GM18907 (cell line): Measurements from ENCODE around the gene CNNM2.

Experiments used
- ATAC-seq: cut with Tn5 transposase; IDR thresholded peaks from one replicate; pipeline ENCODE4 v1.9.1; 2021; ENCODE audit warnings: mild to moderate bottlenecking, moderate library complexity; ENCODE audit not compliant: unreplicated experiment

The CNNM2 gene

DNA sequence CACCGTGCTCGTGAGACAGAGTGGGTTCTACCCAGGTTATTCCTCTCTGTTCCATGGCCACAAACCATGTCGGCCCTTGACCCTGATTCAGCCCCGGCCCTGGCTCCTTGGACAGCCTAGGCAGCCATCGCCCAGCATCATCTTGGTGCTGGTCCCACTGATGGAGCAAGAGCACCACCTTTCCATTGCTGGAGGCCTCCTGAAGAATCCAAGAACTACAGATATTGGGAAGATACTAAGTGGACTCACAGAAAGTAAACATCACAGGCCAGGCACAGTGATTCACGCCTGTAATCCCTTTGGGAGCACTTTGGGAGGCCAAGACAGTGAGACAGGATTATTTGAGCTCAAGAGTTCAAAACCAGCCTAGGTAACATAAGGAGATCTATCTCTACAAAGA lies 149.9 kb downstream of the CNNM2 start:
- no peak for ATAC-seq

DNA sequence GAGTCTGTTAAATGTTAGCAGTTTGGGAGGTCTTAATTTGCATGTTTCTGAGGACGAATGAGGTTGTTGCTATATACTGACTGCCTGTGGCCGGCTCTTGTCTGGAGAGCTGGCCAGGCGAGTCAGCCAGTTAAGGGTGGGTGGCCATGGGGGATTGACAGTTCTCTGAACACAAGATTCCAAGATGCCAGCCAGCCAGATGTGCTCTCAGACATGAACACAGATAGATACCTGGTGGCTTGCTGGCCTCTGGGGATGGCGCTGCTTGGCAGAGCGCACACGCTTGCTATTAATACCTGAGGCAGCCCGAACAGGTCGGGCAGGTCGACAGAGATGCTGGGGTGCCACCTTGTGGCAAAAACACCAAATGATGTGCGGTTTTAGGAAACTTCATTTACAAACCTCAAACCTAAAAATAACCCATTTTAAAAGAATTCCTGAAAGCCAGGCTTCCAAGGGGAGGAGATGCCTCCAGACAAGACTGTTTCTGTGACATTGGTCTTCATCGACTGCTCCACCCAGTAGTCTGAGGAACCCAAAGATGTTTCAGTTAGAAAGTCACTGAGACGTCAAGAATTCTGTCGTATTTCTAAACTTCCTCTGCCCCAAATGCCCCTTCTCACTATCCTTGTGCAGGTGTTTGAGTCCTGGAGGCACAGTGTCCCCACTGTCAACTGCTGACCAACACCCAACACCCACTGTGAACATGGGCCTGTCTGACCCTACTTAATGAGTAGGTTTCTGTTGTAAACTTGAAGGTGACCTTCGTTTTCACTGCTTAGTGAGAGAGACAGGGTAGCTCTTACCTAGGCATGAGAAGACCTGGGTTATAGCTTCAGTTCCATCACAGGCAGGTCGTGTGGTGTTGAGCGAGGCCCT lies 151.6 kb downstream of the CNNM2 start:
- ATAC-seq, result peak; percentile 65

DNA sequence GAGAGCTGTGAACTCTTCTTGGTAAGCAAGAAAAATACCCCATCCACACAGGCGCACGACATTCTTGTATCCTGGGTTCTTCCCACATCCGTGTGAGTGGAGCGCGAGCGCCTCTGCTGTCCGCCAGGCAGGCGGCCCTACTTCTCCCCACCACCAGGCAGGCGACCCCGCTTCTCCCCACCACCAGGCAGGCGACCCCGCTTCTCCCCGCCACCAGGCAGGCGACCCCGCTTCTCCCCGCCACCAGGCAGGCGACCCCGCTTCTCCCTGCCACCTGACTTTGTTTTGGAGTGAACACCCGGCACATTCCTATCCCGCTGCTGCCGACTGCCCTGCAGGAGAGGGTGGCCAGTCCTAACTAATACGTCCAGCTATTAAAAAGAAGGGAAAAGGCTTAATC lies 154.2 kb downstream of the CNNM2 start:
- ATAC-seq, result no peak

DNA sequence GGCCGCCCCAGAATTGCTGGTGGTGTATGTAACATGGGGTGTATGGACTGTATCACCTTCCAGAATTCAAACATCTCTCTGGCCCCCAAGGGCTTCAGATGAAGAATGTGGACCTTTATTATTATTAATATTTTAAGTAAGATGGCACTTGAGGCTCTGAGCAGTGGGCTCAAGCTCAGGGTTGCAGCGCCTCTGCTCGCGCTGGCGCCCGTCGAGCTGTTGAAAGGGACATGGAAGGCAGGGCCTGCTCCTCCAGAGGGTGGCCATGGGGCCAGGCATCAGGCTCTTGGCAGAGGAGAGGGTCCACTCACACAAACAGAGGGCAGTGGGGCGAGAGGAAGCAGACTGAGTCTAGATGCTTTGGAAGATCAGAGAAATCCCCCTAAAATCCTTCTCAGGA lies 154.8 kb downstream of the CNNM2 start:
- ATAC-seq, result no peak

DNA sequence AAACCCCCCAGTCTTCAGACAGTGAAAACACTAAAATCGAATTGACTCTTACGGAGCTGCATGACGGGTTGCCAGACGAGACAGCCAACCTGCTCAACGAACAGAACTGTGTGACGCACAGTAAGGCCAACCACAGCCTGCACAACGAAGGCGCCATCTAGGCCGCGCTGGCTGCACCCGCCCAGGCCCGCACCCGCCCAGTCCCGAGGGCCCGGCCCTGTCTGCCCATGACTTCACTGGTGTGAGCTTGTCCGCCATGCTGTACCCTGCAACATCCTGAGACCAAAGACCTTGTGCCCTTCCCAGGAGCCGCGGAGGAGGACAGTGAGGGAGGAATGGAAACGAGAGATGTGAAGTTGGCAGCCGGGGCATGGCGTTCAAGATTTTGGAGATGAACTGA lies 158.9 kb downstream of the CNNM2 start:
- no peak for ATAC-seq

- ATAC-seq, result no peak
Observed at GRCh38 chr10:103077491-103078308, 159.6 kb downstream of the CNNM2 start.

- ATAC-seq, result no peak
Observed at GRCh38 chr10:103078309-103078615, 160.2 kb downstream of the CNNM2 start.

DNA sequence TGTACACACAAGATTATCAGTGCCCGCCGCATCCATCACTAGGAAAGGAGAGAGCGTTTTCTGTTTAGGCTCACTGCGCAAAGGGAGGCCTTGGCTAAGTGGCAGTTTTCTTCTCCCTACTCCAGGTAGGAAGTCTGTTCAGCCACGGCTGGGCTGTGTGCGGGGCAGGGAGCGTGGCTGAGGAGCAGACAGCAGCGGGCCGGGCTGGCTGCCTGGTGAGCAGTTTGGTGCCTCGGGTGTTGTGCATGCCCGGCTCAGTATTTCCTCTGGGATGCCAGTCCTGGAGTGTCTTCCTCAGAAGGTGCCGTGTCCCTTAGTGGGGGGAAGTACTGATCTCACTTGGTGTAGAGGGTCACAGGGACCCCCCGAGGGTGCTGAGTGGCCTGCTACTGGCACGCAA lies 160.6 kb downstream of the CNNM2 start:
- no peak for ATAC-seq

GRCh38 chr10:103079100-103079499 lies 161.0 kb downstream of the CNNM2 start:
- no peak for ATAC-seq

GRCh38 chr10:103079946-103080345 lies 161.9 kb downstream of the CNNM2 start:
- no peak for ATAC-seq

DNA sequence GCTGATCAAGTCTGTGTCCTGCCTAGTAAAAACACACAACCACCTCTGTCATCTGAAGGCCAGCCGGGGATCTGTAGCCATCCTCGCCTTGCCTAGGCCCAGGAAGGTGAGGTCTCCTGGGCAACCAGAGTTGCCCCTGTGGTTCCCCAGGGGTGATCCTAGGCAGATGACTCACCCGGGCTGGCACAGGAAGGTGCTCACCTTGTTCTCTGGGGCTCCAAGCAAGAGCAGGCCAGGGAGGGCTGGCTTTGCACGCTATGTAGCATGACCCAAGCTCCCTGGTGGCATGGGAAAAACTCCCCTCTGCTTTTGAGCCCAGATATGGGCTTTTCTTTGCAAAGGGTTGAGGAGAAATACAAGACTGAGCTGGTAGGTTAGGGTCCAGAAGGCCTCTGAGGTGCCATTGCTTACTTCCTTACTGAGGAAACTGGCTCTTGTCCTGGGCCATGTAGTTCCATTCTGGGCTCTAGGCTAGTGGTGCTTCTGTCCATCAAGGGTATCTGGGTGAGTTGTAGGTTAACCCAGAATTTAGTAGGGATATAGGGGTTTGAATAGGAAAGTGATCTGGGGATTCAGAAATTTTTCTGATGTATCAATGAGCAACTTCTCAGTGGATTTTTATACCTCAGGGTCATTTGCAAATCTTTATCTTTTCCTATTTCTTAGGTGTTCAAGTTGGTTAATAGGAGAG lies 162.9 kb downstream of the CNNM2 start:
- ATAC-seq, result no peak

DNA sequence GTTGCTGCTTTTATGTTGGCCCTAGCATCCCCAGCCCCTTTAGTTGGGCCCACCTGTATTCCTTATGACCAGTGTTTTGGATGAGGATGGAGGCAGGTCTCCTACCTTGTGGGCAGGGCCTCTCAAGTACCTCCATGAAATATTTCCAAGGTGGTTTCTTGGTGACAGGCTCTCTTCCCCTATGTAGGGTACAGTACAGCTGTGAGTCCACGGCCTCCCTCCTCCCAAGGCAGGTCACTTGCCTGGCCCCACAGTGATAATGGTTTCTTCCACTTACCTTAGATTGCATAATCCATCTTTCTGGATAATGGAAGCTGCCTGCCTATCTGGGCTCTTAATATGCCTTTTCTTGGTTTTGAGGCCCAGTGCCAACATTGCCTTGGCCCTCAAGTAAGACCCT lies 164.6 kb downstream of the CNNM2 start:
- ATAC-seq, result no peak

DNA sequence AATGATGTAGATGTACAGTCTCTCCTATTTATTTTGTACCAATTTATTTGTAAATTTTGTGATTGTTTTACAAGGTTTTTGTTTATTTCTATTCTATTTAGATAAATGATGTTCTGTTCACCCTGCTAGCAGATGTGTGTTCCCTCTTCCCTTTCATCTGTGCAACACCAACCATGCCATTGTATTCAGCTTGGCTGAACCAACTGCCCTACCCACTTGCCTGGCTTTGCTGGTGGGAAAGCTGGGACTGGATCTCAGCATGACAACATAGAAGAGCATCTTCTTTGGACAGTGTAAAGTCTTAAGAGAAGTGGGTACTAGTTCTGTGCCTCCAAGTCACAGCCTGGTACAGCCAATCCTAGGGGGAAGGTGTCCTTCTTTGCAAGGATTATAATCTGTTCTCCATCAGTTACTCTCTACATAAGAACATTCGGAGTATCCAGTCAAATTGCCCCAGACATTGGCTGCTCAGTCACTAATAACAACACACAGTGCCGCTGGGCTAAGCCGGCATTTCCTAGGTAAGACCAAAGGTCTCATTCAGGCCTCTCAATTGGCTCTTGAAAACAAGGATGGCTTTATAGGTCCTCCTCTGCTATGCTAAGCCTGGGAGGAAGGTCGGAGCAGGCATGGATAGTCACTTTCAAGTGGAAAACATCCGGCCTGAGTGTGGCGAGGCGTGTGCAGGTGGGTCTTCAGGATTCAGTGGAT lies 165.3 kb downstream of the CNNM2 start:
- ATAC-seq, result no peak

DNA sequence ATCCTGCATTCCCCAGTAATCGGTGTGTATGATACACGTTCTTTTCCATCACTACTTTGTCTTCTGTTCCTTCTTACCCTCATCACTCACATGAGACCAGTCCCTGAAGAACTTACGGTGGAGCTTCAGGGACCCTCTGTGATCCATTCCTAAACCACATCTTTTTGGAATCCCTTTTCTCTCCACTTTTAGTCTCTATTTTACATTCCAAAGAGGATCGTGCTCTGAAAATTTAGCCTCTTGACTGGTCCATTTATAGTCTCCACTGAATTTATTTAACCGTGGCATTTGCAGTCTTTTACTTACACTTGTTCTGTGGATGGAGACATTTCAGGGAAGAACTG lies 165.9 kb downstream of the CNNM2 start:
- ATAC-seq, result no peak

DNA sequence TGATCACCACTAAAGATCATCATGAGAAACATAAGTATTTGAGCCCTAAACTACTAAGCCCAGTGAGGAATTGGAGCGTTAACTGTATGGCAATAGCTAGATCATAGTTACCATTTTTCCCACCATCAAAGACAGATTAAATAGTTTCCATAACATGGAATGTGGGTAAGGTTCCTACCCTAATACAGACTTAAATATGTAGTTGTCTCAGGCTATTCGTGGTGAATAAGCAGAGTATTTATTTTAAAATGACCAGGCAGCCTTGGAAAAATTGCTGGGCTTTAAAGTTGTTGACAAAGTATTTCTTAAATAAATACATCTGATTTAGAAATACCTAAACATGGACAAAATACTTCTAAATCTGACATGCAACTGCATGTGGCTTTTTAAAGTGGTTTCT lies 168.2 kb downstream of the CNNM2 start:
- no peak for ATAC-seq

GRCh38 chr10:103086799-103087198 lies 168.7 kb downstream of the CNNM2 start:
- no peak for ATAC-seq

DNA sequence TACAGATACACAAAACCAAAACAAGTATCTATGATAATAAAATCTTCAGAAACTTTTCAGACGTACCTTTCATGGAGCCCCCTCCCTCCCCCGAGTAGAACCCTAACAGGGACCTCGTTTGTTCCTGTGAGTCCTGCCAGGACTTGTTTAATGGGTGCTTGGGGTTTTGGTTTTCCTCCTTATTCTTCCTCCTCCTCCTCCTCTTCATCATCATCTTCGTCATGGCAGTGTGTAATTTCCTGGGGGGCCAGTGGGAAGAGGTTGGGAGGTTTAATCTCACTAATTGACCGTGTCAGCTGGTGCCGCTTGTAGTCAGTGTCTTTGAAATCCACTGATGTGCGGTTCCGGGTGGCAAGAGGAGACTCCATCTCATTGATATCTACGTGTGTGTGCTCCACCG lies 171.4 kb downstream of the CNNM2 start:
- no peak for ATAC-seq

DNA sequence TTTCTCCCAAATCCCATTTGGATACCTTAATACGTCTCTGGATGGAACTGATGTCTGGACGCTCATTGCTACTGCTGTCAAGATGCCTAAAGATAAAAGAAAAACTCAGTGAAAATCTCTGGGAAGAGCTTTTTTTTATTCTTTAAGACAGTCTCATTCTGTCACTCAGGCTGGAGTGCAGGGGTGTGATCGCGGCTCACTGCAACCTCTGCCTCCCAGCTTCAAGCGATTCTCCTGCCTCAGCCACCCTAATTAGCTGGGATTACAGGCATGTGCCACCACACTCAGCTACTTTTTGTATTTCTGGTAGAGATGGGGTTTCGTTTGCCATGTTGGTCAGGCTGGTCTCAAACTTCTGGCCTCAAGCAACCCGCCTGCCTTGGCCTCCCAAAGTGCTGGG lies 172.8 kb downstream of the CNNM2 start:
- ATAC-seq, result no peak

GRCh38 chr10:103095005-103095404 lies 176.9 kb downstream of the CNNM2 start:
- ATAC-seq, result no peak

DNA sequence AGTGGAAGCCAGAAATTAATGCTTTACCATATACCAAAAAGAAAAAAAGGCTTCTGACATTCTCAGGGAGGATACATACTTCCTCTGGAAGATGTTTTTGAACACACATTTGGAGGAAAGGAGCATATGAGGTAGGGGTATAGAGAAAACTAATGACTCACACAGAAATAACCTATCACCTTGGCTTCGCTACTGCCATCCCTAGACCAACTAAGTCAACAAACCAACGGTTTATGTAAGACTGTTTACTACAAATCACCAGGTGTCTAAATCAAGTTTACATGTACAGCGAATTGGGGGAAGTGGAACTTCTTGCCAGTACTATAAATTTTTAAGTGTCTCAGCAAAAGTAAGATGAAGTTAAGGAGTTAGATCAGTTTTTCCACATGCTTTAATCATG lies 178.0 kb downstream of the CNNM2 start:
- no peak for ATAC-seq

- ATAC-seq, result no peak
Observed at GRCh38 chr10:103098240-103098639, 180.1 kb downstream of the CNNM2 start.
